Astrocyte of the spinal cord (primary cell): ENCODE measurements around the gene SLC22A23.

Experiments used
- DNase-seq: peaks from one replicate; pipeline ENCODE4 v3.0.0; 2011; ENCODE audit warnings: low read depth, low spot score
- H3K4me3 ChIP-seq: 2 replicates; pipeline ENCODE4 v1.5.1; 2011; ENCODE audit warnings: low read depth, mild to moderate bottlenecking, low read length, moderate library complexity
- CTCF ChIP-seq: IDR thresholded peaks from 2 replicates; pipeline ENCODE4 v1.5.1; 2012; ENCODE audit warnings: low read depth, mild to moderate bottlenecking, low read length, inconsistent platforms
- in situ Hi-C: cut with HindIII; loops from 2 replicates; pipeline ENCODE4 v1.10.0; 2017; ENCODE audit warnings: low sequenced_read_pairs

SLC22A23 gene

GRCh38 chr6:3339811-3340210 is 117.0 kb downstream of the SLC22A23 start:
- no peak overlapping the region for H3K4me3 ChIP-seq
- in situ Hi-C loops, result no loop called here
- no peak for TF ChIP-seq CTCF
- DNase-seq, result no peak

GRCh38 chr6:3337521-3338350 is 119.1 kb downstream of the SLC22A23 start:
- DNase-seq, result no peak
- in situ Hi-C loops, result no loop called here
- no peak for TF ChIP-seq CTCF
- no peak overlapping the region for H3K4me3 ChIP-seq

GRCh38 chr6:3336859-3337515 is 119.9 kb downstream of the SLC22A23 start:
- no peak overlapping the region for H3K4me3 ChIP-seq
- TF ChIP-seq CTCF, result no peak
- no peak for DNase-seq
- in situ Hi-C loops, result no loop called here

GRCh38 chr6:3336066-3336786 is 120.6 kb downstream of the SLC22A23 start:
- in situ Hi-C loops, result no loop called here

GRCh38 chr6:3335169-3335568 is 121.7 kb downstream of the SLC22A23 start:
- no peak for DNase-seq
- no peak overlapping the region for H3K4me3 ChIP-seq
- TF ChIP-seq CTCF, result no peak
- in situ Hi-C loops, result no loop called here

More at GRCh38 chr6:3336066-3336786, 120.6 kb downstream of the SLC22A23 start:
- no peak overlapping the region for H3K4me3 ChIP-seq
- DNase-seq, result no peak
- no peak for TF ChIP-seq CTCF

GRCh38 chr6:3334555-3334954 is 122.3 kb downstream of the SLC22A23 start:
- H3K4me3 ChIP-seq, result no peak overlapping the region
- no peak for TF ChIP-seq CTCF
- DNase-seq, result no peak
- in situ Hi-C loops, result no loop called here
